ENCODE results near the gene DCLK1. TPM values are rescaled to one million over a fixed set of nuclear protein-coding genes. Genes with fewer than 3 reads are reported as not detected.

The DCLK1 gene
- total RNA-seq, 1 donor from 2014 or later: 6.4 TPM

GRCh38 chr13:35791184-35791851 is 339.9 kb downstream of the DCLK1 start:
- Histone ChIP-seq H3K27me3 (no peaks in the 10 kb centered on the region), H3K9me3 (ENCODE audit: low read depth) (no peaks in the 10 kb centered on the region), H3K4me1 (peaks cover 51% of the 10 kb centered on the region), H2AFZ (replicated peaks) (no peak overlapping the region), H3K9ac (no peak overlapping the region), H3F3A (ENCODE audit: low read depth) (peaks cover 6% of the 10 kb centered on the region), H3K36me3 (no peaks in the 10 kb centered on the region), H3K4me3 (no peak overlapping the region), H4K20me1 (ENCODE audit: low read depth) (no peaks in the 10 kb centered on the region), H3K4me2 (no peak overlapping the region), H3K79me2 (ENCODE audit: low read depth) (no peaks in the 10 kb centered on the region), H3K27ac (no peak overlapping the region)
- peaks cover 38% of the 10 kb centered on the region for H3K4me1 Mint-ChIP-seq
- TF ChIP-seq CTCF (IDR thresholded peaks at IDR 0.05) (no peak), EZH2 (IDR thresholded peaks at IDR 0.05) (no peak), EZH2phosphoT487 (IDR thresholded peaks at IDR 0.05) (no peak)
- no peaks in the 10 kb centered on the region for H3K27me3 Mint-ChIP-seq (ENCODE audit: insufficient read depth, low read depth)
- H3K9me3 Mint-ChIP-seq: no peaks in the 10 kb centered on the region
- H3K4me3 Mint-ChIP-seq: no peak overlapping the region
- no peak for DNase-seq (ENCODE audit: low spot score)
- no peaks in the 10 kb centered on the region for H3K36me3 Mint-ChIP-seq
- no peak overlapping the region for H3K27ac Mint-ChIP-seq

- H3K36me3 Mint-ChIP-seq: no peaks in the 10 kb centered on the region
- peak; percentile 77 for DNase-seq (ENCODE audit: low spot score)
- H3K4me1 Mint-ChIP-seq: peaks cover 52% of the 10 kb centered on the region
- TF ChIP-seq CTCF (IDR thresholded peaks at IDR 0.05) (peak; percentile 77), EZH2phosphoT487 (IDR thresholded peaks at IDR 0.05) (no peak), EZH2 (IDR thresholded peaks at IDR 0.05) (no peak)
- Histone ChIP-seq H2AFZ (replicated peaks) (no peak overlapping the region), H4K20me1 (ENCODE audit: low read depth) (no peaks in the 10 kb centered on the region), H3K9me3 (ENCODE audit: low read depth) (no peaks in the 10 kb centered on the region), H3K4me1 (peaks cover 63% of the 10 kb centered on the region), H3K4me3 (no peak overlapping the region), H3K27me3 (no peaks in the 10 kb centered on the region), H3K36me3 (no peaks in the 10 kb centered on the region), H3F3A (ENCODE audit: low read depth) (peaks cover 14% of the 10 kb centered on the region), H3K27ac (peak overlapping the region; percentile 26), H3K9ac (no peak overlapping the region), H3K4me2 (peak overlapping the region; percentile 51), H3K79me2 (ENCODE audit: low read depth) (no peaks in the 10 kb centered on the region)
- no peaks in the 10 kb centered on the region for H3K27me3 Mint-ChIP-seq (ENCODE audit: insufficient read depth, low read depth)
- H3K27ac Mint-ChIP-seq: no peak overlapping the region
- H3K4me3 Mint-ChIP-seq: no peak overlapping the region
- no peaks in the 10 kb centered on the region for H3K9me3 Mint-ChIP-seq
These were observed 341.6 kb downstream of the DCLK1 start for GRCh38 chr13:35789335-35790165.

GRCh38 chr13:35787937-35788336 is 343.2 kb downstream of the DCLK1 start:
- Histone ChIP-seq H3K36me3 (no peaks in the 10 kb centered on the region), H3K79me2 (ENCODE audit: low read depth) (no peaks in the 10 kb centered on the region), H3K27me3 (no peaks in the 10 kb centered on the region), H4K20me1 (ENCODE audit: low read depth) (no peaks in the 10 kb centered on the region), H3K4me2 (no peak overlapping the region), H3K4me1 (peaks cover 63% of the 10 kb centered on the region), H3K27ac (no peak overlapping the region), H3K9me3 (ENCODE audit: low read depth) (no peaks in the 10 kb centered on the region), H3K4me3 (no peak overlapping the region), H3K9ac (no peak overlapping the region), H3F3A (ENCODE audit: low read depth) (peaks cover 14% of the 10 kb centered on the region), H2AFZ (replicated peaks) (no peak overlapping the region)
- Mint-ChIP-seq H3K27me3 (ENCODE audit: insufficient read depth, low read depth) (peaks cover 2% of the 10 kb centered on the region), H3K4me1 (peaks cover 52% of the 10 kb centered on the region), H3K27ac (no peak overlapping the region), H3K4me3 (no peak overlapping the region), H3K9me3 (no peaks in the 10 kb centered on the region), H3K36me3 (no peaks in the 10 kb centered on the region)
- peak; percentile 25 for DNase-seq (ENCODE audit: low spot score)
- no peak for TF ChIP-seq EZH2phosphoT487 (IDR thresholded peaks at IDR 0.05)
- TF ChIP-seq CTCF (IDR thresholded peaks at IDR 0.05): no peak
- no peak for TF ChIP-seq EZH2 (IDR thresholded peaks at IDR 0.05)
